Esophagus (tissue), 2 donors: ENCODE data around the gene CHCHD3. TPM values are rescaled to one million over a fixed set of nuclear protein-coding genes. Genes with fewer than 3 reads are reported as not detected.
"Not testable (repeated sequence)": the region's sequence is repeated elsewhere in the genome, so short reads cannot be mapped to it uniquely, and the experiment has no call there.

Source experiments
- H3K27ac ChIP-seq, 2 donors: one replicate each; pipeline ENCODE4 v1.5.1; 2013; ENCODE audit warnings: low read depth in 2 of 2, mild to moderate bottlenecking in 2 of 2, inconsistent platforms in 1 of 2, low read length in 1 of 2, moderate library complexity in 1 of 2
- H3K27me3 ChIP-seq, 2 donors: one replicate each; pipeline ENCODE4 v1.6.1; 2013; ENCODE audit warnings: low read length in 2 of 2, control low read depth in 1 of 2, mild to moderate bottlenecking in 1 of 2; ENCODE audit not compliant: insufficient read depth in 2 of 2, control insufficient read depth in 1 of 2
- H3K36me3 ChIP-seq, 2 donors: one replicate each; pipeline ENCODE4 v1.6.1; 2013; ENCODE audit warnings: low read length in 1 of 2; ENCODE audit not compliant: control insufficient read depth in 2 of 2, insufficient read depth in 2 of 2
- H3K4me1 ChIP-seq, 2 donors: one replicate each; pipeline ENCODE4 v1.6.1; 2013; ENCODE audit warnings: low read length in 1 of 2; ENCODE audit not compliant: control insufficient read depth in 2 of 2, insufficient read depth in 2 of 2
- H3K4me3 ChIP-seq, 2 donors: one replicate each; pipeline ENCODE4 v1.5.1; 2013; ENCODE audit warnings: low read length in 2 of 2, mild to moderate bottlenecking in 2 of 2, low read depth in 1 of 2, moderate library complexity in 1 of 2
- H3K9me3 ChIP-seq, 2 donors: one replicate each; pipeline ENCODE4 v1.6.1; 2013; ENCODE audit warnings: mild to moderate bottlenecking in 2 of 2, low read depth in 1 of 2, low read length in 1 of 2, moderate library complexity in 1 of 2; ENCODE audit not compliant: control insufficient read depth in 2 of 2, insufficient read depth in 1 of 2
- WGBS, 2 donors: extraction: QIAGEN DNeasy Blood & Tissue Kit; methylation state at CpG; one replicate each; pipeline ENCODE4 v1.1.7; 2013; 5-methylcytosine and 5-hydroxymethylcytosine counted together
- polyA plus RNA-seq, 2 donors: library from polyadenylated mRNA; stranded (reverse); fragments of 200-250 nt; gene quantifications; one replicate each; pipeline ENCODE4 v1.2.3, GENCODE V29; 2013
- donor health status: healthy with polysubstance abuse.
- donor health status: Bipolar disorder and iron deficiency.

Gene CHCHD3
- polyA plus RNA-seq, 2 donors, result 7.4 to 29.0 TPM

DNA sequence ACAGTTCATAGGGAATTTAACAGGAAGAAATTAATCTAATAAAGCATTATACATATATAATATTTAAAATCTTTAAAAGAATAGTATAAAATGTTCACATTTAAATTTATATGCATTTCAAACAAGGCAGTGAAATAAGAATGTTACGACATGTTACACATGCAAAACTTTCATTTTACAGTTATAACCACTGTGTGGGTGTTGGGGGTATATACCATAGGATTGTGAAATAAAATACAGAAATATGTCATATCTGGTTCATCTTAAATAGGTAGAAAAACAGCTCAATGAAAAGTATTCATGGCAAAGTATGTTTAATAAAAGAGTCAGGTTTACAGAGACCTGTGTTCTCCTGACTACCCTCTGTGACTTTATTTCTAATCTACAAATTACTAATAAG, 45.6 kb downstream of the CHCHD3 start:
- no peaks in the 10 kb centered on the region for H3K27me3 ChIP-seq
- no peak overlapping the region for H3K4me3 ChIP-seq
- WGBS, 2 donors, result 88 to 90% methylated on average over 1 of the region's 1 CpG
- no peaks in the 10 kb centered on the region for H3K4me1 ChIP-seq
- no peaks in the 10 kb centered on the region for H3K9me3 ChIP-seq
- no peak overlapping the region for H3K27ac ChIP-seq
- no peaks in the 10 kb centered on the region for H3K36me3 ChIP-seq

DNA sequence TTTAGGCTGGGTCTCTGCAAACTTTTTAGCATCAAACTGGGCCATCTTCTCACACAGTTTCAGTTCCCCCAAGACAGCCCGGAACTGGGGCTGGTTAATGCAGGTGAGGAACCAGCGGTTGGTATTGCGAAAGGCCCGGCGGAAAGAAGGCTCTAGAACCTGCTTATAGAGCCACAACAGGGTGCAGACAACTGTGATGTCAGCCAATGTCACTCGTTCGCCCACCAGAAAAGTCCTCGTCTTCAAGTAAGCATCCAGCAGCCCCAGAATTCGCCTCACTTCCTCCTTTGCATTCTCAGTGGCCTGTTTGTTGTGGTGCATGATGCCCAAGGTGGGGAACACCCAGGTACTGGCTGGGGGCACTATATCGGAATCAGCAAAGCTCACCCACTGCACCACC, 46.6 kb downstream of the CHCHD3 start:
- H3K27me3 ChIP-seq, H3K4me1 ChIP-seq, H3K36me3 ChIP-seq, H3K9me3 ChIP-seq, H3K4me3 ChIP-seq, H3K27ac ChIP-seq: not testable (repeated sequence)
- 92 to 93% methylated on average over 10 of the region's 10 CpGs for WGBS, 2 donors

DNA sequence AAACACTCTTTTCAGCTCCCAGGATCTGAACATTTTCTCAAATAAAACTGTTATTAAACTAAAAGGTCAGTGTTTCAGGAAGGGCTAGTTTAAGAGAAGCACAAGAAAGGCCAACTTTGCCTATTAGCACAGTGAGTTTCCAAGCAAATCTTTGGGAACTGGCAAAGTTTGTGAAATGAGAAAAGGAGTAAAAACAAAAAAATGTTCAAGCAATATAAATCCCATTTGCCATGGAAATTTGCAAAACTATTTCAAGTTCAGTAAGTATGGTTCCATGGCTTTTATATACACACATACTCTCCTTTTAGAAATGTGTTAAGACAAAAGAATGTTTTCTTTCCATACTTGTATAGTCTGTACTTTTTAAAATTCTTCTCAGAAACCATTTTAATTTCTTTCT, 51.5 kb downstream of the CHCHD3 start:
- Histone ChIP-seq H3K36me3 (no peaks in the 10 kb centered on the region), H3K4me3 (no peak overlapping the region), H3K27ac (no peak overlapping the region), H3K27me3 (no peaks in the 10 kb centered on the region), H3K9me3 (no peaks in the 10 kb centered on the region), H3K4me1 (no peaks in the 10 kb centered on the region)

DNA sequence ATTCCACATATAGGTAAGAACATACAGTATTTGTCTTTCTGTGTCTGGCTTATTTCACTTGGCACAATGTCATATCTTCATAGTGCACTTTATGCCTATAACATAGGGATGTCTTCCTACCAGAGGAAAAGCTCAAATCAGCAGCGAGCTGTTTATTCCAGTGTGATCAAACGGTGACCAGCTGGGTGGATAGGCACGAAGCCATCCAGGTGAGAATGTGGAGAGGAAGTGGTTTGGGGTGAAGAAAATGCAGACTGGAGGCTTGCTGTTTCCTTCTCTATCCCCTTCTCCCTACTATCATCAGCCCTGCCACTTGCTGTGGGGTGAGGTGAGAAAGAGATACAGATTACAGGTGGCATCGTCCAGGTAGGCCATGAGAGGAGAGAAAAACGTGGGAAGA, 52.4 kb downstream of the CHCHD3 start:
- no peaks in the 10 kb centered on the region for H3K27me3 ChIP-seq
- H3K27ac ChIP-seq, result no peak overlapping the region
- no peaks in the 10 kb centered on the region for H3K4me1 ChIP-seq
- H3K36me3 ChIP-seq, result no peaks in the 10 kb centered on the region
- 78 to 80% methylated on average over 5 of the region's 5 CpGs for WGBS, 2 donors
- no peak overlapping the region for H3K4me3 ChIP-seq
- no peaks in the 10 kb centered on the region for H3K9me3 ChIP-seq

DNA sequence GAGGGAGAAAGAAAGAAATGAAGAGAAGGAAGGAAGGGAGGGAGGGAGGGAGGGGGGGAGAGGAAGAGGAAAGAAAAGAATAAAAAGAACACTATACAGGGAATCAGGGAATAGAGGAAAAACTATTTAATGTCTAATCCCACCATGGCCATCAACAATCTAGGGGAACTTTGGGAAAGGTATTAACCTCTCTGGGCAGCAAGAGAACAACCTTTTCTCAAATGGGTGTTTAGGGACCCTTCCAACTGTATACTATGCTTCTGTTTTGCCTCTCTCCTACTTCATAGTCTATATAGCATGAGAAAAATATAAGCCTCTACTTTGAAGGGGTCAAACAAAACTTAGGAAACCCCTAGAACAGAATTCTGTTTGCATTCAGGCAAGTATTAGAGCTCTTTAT, 54.5 kb downstream of the CHCHD3 start:
- Histone ChIP-seq H3K4me3 (no peak overlapping the region), H3K4me1 (no peaks in the 10 kb centered on the region), H3K27me3 (no peaks in the 10 kb centered on the region), H3K36me3 (no peaks in the 10 kb centered on the region), H3K27ac (no peak overlapping the region), H3K9me3 (no peaks in the 10 kb centered on the region)

DNA sequence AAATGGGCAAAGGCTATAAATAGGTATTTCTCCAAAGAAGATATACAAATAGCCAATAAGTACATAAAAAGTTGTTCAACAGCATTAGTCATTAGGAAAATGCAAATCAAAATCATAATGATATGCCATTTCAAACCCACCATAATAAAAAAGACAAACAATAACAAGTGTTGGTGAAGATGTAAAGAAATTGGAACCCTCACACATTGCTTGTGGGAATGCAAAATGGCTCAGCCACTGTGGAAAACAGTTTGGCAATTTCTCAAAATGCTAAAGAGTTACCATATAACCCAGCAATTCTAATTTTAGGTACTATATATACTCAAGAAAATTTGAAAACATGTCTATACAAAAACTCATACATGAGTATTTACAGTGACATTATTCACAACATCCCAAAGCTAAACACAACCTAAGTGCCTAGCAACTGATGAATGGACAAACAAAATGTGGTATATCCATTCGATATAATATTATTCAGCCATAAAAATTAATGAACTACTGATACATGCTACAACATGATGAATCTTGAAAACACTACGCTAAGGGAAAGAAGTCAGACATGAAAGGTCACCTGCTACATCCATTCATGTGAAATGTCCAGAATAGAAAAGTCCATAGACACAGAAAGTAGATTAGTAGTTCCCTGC, 55.6 kb downstream of the CHCHD3 start:
- Histone ChIP-seq H3K4me3 (no peak overlapping the region), H3K4me1 (no peaks in the 10 kb centered on the region), H3K27ac (no peak overlapping the region), H3K36me3 (no peaks in the 10 kb centered on the region), H3K9me3 (no peaks in the 10 kb centered on the region), H3K27me3 (no peaks in the 10 kb centered on the region)
- 95 to 97% methylated on average over 2 of the region's 2 CpGs for WGBS, 2 donors

DNA sequence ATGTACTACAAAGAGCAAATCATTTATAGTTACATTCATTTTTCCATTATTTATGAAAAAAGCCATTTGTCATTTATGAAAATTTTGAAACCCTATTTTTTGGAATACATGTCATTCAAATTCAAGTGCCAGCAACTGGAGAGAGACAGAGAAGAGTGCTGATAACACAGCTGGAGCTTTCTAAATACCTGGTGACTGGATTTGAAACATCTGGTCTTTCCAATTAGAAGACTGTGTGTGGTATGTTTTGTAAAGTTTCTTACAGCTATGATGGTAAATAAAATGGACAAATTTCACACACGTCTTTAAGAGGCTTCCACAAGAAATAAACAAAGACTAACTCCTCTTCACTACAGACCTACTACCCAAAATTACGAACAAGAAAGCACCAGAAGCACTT, 56.8 kb downstream of the CHCHD3 start:
- no peaks in the 10 kb centered on the region for H3K36me3 ChIP-seq
- H3K4me1 ChIP-seq, result no peaks in the 10 kb centered on the region
- 90 to 92% methylated on average over 2 of the region's 2 CpGs for WGBS, 2 donors
- H3K9me3 ChIP-seq, result no peaks in the 10 kb centered on the region
- H3K4me3 ChIP-seq, result no peak overlapping the region
- H3K27me3 ChIP-seq, result no peaks in the 10 kb centered on the region
- H3K27ac ChIP-seq, result no peak overlapping the region

DNA sequence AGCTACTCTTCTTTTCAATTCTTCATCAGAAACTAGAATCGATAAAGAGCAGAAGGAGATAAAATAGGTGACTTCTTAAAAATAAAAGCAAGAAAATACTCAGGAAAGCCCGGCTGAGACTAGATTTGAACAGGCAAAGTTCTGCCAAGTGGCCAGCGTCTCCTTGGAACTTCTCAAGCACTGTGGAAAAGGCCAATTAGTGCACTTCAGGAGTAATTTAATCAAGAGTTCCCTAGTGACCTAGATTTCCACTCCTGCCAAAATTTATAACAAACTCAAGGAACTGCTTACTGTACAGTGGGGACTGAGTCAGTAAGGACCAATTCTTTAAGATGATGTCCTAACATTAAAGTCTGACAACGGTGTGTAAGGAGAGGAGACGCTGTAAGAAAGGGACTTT, 57.3 kb downstream of the CHCHD3 start:
- Histone ChIP-seq H3K27ac (no peak overlapping the region), H3K4me3 (no peak overlapping the region), H3K4me1 (no peaks in the 10 kb centered on the region), H3K27me3 (no peaks in the 10 kb centered on the region), H3K9me3 (no peaks in the 10 kb centered on the region), H3K36me3 (no peaks in the 10 kb centered on the region)
- WGBS, 2 donors, result 86 to 90% methylated on average over 5 of the region's 5 CpGs

DNA sequence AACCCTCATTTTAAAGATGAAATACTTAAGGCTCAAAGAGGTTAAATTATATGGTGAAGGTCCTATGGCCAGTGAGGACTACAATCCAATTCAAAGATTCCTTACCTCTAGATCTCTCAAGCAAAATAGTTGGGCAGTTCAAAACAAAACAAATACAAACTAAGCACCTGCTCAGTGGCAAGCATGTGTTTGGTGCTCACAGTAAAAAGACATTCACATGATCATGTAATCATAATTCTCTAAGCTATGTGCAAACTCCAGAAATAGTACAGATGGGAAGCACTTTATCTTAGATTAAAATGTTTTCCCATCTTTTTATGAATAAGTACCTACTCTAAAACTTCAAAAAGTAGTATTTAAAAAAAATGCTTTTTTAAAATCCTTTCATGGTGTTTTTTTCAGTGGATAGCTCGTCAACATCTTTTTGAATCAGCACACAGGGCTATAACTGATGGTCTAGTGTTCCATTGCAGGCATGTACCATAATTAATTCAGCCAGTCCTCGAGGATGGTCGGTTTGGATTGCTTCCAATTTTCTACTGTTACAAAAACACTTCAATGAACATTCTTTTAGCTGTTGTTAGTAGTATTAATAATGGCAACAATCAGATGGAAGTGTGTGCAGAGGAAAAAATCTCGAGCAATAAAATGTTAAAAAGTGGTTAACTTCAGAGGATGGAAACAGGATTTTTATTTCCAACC, 58.4 kb downstream of the CHCHD3 start:
- Histone ChIP-seq H3K27ac (no peak overlapping the region), H3K9me3 (no peaks in the 10 kb centered on the region), H3K4me3 (no peak overlapping the region), H3K4me1 (no peaks in the 10 kb centered on the region), H3K36me3 (no peaks in the 10 kb centered on the region), H3K27me3 (no peaks in the 10 kb centered on the region)
- 73 to 74% methylated on average over 4 of the region's 4 CpGs for WGBS, 2 donors

DNA sequence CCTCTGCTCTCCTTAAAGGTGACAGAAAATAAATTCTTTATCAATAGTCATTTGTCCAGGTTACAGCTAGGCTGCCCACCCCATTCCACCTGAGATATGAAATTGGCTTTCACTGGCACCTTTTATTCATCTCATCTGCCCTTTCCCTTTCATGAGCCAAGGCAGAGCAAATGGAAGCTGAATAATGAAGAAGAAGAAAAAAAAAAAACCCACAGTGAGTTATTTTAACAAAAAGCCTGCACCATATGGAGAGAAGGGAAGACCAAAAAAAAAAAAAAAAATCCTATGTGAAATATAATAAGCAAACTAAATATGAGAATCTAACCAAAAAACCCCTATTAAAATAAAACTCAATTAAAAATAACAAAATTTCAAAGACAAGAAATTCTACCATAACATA, 59.2 kb downstream of the CHCHD3 start:
- no peaks in the 10 kb centered on the region for H3K36me3 ChIP-seq
- no peak overlapping the region for H3K27ac ChIP-seq
- no peaks in the 10 kb centered on the region for H3K4me1 ChIP-seq
- H3K27me3 ChIP-seq, result no peaks in the 10 kb centered on the region
- H3K9me3 ChIP-seq, result no peaks in the 10 kb centered on the region
- no peak overlapping the region for H3K4me3 ChIP-seq
